HG02571 (cell line): ENCODE data around the gene PDK1.

Experiments used
- ATAC-seq: cut with Tn5 transposase; IDR thresholded peaks from one replicate; pipeline ENCODE4 v1.9.1; 2021; ENCODE audit warnings: mild to moderate bottlenecking, moderate library complexity; ENCODE audit not compliant: unreplicated experiment

PDK1 gene

DNA sequence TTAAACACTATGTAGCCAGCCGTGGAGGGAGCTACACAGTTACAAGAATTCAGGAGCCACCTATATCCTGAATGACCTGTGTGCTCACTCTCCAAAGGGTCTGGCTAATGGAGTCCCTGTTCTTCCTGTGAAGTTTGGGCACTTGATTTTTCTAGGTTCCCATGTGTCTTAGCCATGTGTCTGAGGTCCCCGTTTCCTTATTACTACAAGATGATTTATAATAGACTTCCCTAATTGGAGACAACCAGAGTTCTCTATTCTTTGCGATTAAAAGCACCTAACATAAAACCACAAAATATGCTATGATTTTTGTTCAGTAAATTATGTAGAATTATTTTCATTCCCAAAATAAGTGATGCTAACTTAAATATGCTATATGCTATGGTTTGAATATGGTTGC is 83.4 kb downstream of the PDK1 start:
- no peak for ATAC-seq

DNA sequence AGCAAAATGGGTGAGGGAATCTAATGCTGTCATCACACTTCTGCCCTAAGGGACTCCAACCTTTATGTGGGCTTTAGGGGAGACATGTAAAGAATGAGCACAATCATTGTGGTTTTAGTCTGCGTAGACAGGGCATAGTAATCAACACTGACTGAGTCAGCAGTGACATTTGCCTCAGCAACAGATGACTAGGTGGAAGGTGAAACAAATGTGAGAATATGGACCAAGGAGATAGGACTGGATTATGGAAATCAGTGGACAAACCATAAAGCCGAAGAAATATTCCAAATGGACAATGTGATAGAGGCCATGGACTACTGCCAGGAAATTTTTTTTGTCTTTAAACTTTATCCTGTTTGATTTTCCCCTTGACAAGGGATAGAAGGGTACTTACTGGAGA is 83.9 kb downstream of the PDK1 start:
- no peak for ATAC-seq

DNA sequence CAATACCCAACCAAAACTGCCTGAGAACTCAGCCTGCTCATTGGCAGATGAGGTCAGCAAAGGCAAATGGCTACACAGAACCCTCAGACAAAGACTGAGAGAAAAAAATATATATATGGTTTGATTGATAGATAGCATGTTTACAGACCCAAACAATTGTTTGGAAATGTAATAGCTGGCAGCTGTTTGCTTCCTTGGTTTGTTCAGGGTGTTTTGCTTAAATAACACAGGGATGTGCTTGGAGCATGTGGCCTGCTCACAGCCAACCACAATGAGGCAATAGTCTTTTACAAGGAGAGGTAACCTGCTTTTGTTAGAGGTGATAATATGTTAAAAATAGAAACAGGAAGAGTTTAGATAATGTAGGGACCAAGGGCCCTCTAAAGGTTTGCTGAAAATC is 84.5 kb downstream of the PDK1 start:
- no peak for ATAC-seq

DNA sequence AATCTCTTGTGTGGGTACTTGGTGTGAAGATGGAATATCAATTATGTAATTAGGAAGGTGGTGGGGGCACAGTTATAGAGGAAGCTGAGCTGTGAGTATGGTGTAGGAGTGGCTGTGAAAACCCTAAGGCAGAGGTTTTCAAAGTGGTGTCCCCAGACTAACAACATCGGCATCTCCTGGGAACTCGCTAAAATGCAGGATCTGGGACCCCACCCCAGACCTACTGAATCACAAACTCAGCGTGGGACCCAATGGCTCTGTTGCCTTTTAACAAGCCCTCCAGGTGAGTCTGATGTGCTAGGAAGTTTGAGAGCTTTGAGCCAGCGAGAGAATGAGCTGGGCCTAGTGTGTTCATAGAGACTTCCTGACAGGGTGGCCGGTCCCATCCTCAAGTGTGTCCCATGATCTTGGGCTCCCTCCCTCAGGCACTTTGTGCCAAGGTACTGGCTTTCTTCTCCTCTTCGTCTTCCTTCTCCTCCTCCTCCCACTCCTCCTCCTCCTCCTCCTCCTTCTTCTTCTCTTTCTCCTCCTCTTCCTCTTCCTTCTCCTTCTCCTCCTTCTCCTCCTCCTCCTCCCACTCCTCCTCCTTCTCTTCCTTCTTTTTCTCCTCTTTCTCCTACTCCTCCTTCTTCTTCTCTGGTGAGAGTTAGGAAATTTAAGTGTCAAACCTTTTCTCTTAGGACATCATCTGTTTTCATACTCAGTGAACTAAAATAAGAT is 86.6 kb downstream of the PDK1 start:
- no peak for ATAC-seq

DNA sequence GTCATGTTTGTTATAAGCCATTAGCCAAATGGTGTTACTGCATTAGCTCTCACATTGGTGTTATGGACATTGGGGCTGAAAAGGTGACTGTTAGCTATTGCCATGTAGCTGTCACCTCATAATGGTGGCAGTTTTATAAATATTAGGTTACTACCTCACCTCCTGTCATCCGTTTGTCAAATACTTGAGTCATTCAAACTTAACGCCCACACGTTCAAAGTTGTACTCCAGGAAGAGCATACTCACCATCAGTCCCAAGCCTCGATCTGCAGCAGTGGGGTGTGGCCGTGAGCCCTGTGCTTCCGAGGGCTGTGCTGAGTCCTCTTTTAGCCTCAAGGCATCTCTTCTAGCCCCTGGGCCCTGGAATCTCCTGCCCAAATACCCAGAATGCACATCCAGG is 87.3 kb downstream of the PDK1 start:
- no peak for ATAC-seq

DNA sequence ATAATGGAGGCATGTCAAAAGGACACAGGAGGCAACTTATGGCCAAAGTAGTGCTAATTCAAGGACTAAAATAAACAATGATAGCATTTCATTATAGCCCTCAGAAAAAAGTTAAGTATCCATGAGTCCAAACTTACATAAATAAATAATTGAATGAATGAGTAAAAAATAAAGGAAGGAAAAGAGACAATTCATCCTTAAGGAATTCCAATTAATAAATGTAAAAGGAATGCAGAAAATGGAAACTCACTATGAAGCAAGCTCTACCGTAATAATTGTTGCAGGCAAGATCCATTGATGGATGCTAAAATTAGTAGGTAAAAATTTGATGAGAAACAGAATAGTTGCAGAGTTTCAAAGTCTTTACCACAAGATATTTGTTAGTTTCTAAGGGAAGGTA is 91.5 kb downstream of the PDK1 start:
- no peak for ATAC-seq

DNA sequence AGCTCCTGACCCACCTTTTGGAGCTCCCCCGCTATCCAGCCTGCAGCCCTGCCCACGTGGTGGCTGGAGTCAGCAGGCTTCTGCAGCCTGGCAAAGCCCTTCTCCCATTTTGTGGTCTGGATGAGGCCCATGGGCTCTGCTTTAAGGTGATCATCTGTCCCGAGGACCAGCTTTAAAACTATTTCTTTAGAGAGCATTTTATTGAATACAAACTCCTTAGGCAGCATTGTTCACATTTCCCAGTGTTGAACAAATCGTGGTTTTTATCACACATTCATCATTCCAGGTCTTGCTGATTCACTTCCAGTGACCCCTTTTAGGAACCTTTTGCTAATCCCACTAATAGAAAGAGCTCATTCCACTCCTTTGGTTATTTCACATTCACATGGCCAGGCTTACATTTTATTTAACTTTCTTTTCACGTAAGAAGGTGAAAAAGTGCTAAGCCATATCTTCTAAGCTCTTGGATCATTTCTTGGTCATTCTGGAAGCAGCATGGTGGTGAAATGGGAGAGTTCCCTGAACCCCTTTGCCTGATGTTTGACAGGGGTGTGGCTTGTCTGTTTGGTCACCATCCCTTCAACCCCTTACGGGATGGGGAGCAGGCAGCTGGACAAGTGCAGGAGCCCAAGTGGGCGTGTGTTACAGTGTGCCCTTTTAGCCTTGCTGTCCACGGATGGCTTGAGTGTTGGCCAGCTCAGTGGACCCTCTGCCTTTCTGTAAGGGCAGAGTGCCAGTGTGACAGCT is 99.4 kb downstream of the PDK1 start:
- ATAC-seq, result no peak

DNA sequence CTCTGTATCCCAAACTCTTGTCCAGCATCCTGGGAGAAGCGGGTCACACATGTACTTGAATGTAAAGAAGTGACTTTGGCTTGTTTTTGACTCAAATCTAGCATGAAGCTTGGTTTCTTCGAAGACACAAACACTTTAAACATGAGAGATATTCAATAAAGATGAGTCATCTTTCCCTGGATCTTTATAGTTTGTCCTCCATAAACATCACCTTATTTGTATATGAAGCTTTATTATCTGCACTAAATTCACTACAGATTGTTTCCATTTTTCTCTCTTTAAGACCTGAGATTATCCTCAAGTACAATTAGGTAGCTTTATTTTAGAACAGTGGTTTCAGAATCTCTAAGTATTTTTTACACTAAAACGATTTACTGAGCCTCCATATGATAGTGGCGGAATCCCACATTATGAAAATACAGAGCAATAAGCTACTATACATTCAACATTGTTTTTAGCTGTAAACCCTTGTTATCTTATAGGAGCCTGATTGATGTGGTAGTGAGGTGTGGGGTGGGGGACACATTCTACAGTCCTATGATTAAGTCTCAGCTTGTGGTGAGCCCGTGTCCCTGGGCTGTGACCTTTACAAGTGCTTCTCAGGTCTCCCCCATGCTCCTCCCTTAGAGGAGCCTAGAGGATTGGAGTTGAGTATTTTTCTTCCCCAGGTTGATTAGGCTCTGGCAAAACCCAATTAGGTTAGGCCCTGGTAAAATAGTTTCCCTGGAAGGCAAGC is 100.1 kb downstream of the PDK1 start:
- no peak for ATAC-seq
